Measurements from ENCODE around the gene SYNGR1.

DNA sequence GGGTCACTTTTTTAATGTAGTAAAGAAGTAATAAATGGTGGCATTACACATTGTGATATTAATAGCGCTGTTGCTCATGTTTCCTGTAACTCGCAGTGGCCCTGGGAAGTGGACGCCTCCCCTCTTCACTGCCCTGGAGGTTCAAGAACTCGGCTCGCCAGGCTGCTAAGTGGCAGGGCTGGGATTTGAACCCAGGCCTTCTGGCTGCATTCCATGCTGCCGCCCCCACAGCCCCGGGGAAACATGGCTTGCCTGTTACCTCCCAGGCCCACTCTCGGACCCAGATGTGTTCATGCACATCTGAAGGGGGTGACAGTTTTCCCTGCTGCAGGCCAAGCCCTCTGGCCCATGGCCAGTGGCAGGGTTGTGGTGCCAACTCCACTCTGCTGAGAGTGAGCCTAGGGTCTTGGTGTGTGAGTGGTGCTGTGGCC lies 82.0 kb downstream of the SYNGR1 start:
- TF ChIP-seq, protein P1, sequence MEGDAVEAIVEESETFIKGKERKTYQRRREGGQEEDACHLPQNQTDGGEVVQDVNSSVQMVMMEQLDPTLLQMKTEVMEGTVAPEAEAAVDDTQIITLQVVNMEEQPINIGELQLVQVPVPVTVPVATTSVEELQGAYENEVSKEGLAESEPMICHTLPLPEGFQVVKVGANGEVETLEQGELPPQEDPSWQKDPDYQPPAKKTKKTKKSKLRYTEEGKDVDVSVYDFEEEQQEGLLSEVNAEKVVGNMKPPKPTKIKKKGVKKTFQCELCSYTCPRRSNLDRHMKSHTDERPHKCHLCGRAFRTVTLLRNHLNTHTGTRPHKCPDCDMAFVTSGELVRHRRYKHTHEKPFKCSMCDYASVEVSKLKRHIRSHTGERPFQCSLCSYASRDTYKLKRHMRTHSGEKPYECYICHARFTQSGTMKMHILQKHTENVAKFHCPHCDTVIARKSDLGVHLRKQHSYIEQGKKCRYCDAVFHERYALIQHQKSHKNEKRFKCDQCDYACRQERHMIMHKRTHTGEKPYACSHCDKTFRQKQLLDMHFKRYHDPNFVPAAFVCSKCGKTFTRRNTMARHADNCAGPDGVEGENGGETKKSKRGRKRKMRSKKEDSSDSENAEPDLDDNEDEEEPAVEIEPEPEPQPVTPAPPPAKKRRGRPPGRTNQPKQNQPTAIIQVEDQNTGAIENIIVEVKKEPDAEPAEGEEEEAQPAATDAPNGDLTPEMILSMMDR (conservative IDR thresholded peaks at IDR 0.05 in 1 of 2, IDR thresholded peaks at IDR 0.05 in 1 of 2; ENCODE audit: low read depth in 1 of 2, low read length in 2 of 2) = no peak
- no peak for TF ChIP-seq EZH2 (IDR thresholded peaks at IDR 0.05; ENCODE audit: low read length, missing control alignments)
